ENCODE measurements around the gene MYO3B.

GRCh38 chr2:170548304-170548703 lies 370.4 kb downstream of the MYO3B start:
- TF ChIP-seq SP1 (IDR thresholded peaks at IDR 0.05) (no peak), SUZ12 (IDR thresholded peaks at IDR 0.05) (no peak), ELF4 (IDR thresholded peaks at IDR 0.05) (no peak), BHLHE40 (IDR thresholded peaks at IDR 0.05; ENCODE audit: borderline replicate concordance) (no peak), CTBP1 (IDR thresholded peaks at IDR 0.05; ENCODE audit: borderline replicate concordance) (no peak), LEF1 (IDR thresholded peaks at IDR 0.05; ENCODE audit: borderline replicate concordance) (no peak), FOXK2 (IDR thresholded peaks at IDR 0.05) (no peak), L3MBTL2 (conservative IDR thresholded peaks at IDR 0.05) (no peak), TARDBP (IDR thresholded peaks at IDR 0.05) (no peak)
